ENCODE measurements around the gene RCSD1. TPM values are rescaled to one million over a fixed set of nuclear protein-coding genes. Genes with fewer than 3 reads are reported as not detected.

The RCSD1 gene
- total and polyA plus RNA-seq, 2 donors (not counting 3 experiments of a cell fraction or from before 2014, with no cell fraction given): 0.08 to 1.00 TPM

- Histone ChIP-seq H3K36me3 (ENCODE audit: control insufficient read depth in 2 of 2, extremely low read depth in 1 of 2, insufficient read depth in 2 of 2, low read length in 2 of 2) (no peaks in the 10 kb centered on the region), H3K4me2 (ENCODE audit: insufficient read depth, low read length) (no peak overlapping the region), H3K4me1 (ENCODE audit: control insufficient read depth, extremely low read depth, insufficient read depth, low read length) (no peaks in the 10 kb centered on the region), H2AFZ (ENCODE audit: low read depth, low read length) (no peak overlapping the region), H3K9me3 (replicated peaks; ENCODE audit: control insufficient read depth, insufficient read depth, low read length) (no peaks in the 10 kb centered on the region), H3K9me1 (replicated peaks; ENCODE audit: control insufficient read depth, extremely low read depth, insufficient read depth, low read length) (no peaks in the 10 kb centered on the region), H3K4me3 (replicated peaks in 1 of 3; ENCODE audit: insufficient read depth in 1 of 3, low read depth in 1 of 3, low read length in 3 of 3) (no peak overlapping the region), H4K20me1 (replicated peaks; ENCODE audit: control insufficient read depth, extremely low read depth, insufficient read depth, low read length) (no peaks in the 10 kb centered on the region), H3K27me3 (ENCODE audit: control insufficient read depth in 2 of 2, insufficient read depth in 2 of 2, low read length in 2 of 2) (peaks cover 37 to 40% of the 10 kb centered on the region in 2 experiments), H3K9ac (replicated peaks; ENCODE audit: extremely low read depth, insufficient read depth, low read length) (no peak overlapping the region), H3K79me2 (ENCODE audit: control insufficient read depth, insufficient read depth, low read length) (no peaks in the 10 kb centered on the region), H3K27ac (ENCODE audit: insufficient read depth, low read depth, low read length) (no peak overlapping the region)
- no peak for TF ChIP-seq GATA2 (IDR thresholded peaks at IDR 0.05; ENCODE audit: insufficient read depth, insufficient read length, low read depth, low read length)
- TF ChIP-seq EZH2 (IDR thresholded peaks at IDR 0.05; ENCODE audit: borderline replicate concordance, low read depth, low read length, severe bottlenecking): no peak
- TF ChIP-seq POLR2A (IDR thresholded peaks at IDR 0.05; ENCODE audit: low read depth, low read length): no peak
- ChIA-PET POLR2A (no interaction called here), CTCF (interaction anchor here (1.6 kb wide), 1 partner anchor 57 kb away, joined by 4 read pairs; no protein-coding TSS in a partner anchor)
- no peak for FAIRE-seq
- dilution Hi-C loops (cut with MboI; ENCODE audit: extremely low pct_ligation_motif_present, low sequenced_read_pairs) (no loop called here), intact Hi-C loops (cut with micrococcal nuclease) (no loop called here)
- no peak for DNase-seq (ENCODE audit: low read depth, low spot score)
- BruUV-seq (replicated peaks): no TSS peak
Measured at GRCh38 chr1:167631386-167631935, 1.4 kb downstream of the RCSD1 start.

GRCh38 chr1:167631936-167632614, 2.0 kb downstream of the RCSD1 start:
- H4K20me1 ChIP-seq (replicated peaks; ENCODE audit: control insufficient read depth, extremely low read depth, insufficient read depth, low read length): no peaks in the 10 kb centered on the region
- H3K27me3 ChIP-seq (ENCODE audit: control insufficient read depth in 2 of 2, insufficient read depth in 2 of 2, low read length in 2 of 2): peaks cover 37 to 40% of the 10 kb centered on the region in 2 experiments
- H3K79me2 ChIP-seq (ENCODE audit: control insufficient read depth, insufficient read depth, low read length): no peaks in the 10 kb centered on the region
- H3K36me3 ChIP-seq (ENCODE audit: control insufficient read depth in 2 of 2, extremely low read depth in 1 of 2, insufficient read depth in 2 of 2, low read length in 2 of 2): no peaks in the 10 kb centered on the region
- intact Hi-C loops (cut with micrococcal nuclease): no loop called here
- dilution Hi-C loops (cut with MboI; ENCODE audit: extremely low pct_ligation_motif_present, low sequenced_read_pairs): no loop called here
- no peak for FAIRE-seq
- H3K4me3 ChIP-seq (replicated peaks in 1 of 3; ENCODE audit: insufficient read depth in 1 of 3, low read depth in 1 of 3, low read length in 3 of 3): no peak overlapping the region
- H2AFZ ChIP-seq (ENCODE audit: low read depth, low read length): no peak overlapping the region
- H3K9ac ChIP-seq (replicated peaks; ENCODE audit: extremely low read depth, insufficient read depth, low read length): no peak overlapping the region
- no peak overlapping the region for H3K27ac ChIP-seq (ENCODE audit: insufficient read depth, low read depth, low read length)
- no peaks in the 10 kb centered on the region for H3K9me3 ChIP-seq (replicated peaks; ENCODE audit: control insufficient read depth, insufficient read depth, low read length)
- DNase-seq (ENCODE audit: low read depth, low spot score): no peak
- H3K4me1 ChIP-seq (ENCODE audit: control insufficient read depth, extremely low read depth, insufficient read depth, low read length): no peaks in the 10 kb centered on the region
- H3K4me2 ChIP-seq (ENCODE audit: insufficient read depth, low read length): no peak overlapping the region
- ChIA-PET POLR2A (no interaction called here), CTCF (interaction anchor here (1.6 kb wide), 1 partner anchor 56 kb away, joined by 4 read pairs; no protein-coding TSS in a partner anchor)
- BruUV-seq (replicated peaks): no TSS peak
- no peaks in the 10 kb centered on the region for H3K9me1 ChIP-seq (replicated peaks; ENCODE audit: control insufficient read depth, extremely low read depth, insufficient read depth, low read length)
- TF ChIP-seq CTCF (IDR thresholded peaks at IDR 0.05; ENCODE audit: extremely low read depth in 1 of 2, insufficient read depth in 1 of 2, low read depth in 1 of 2, low read length in 2 of 2): no peak
- TF ChIP-seq EZH2 (IDR thresholded peaks at IDR 0.05; ENCODE audit: borderline replicate concordance, low read depth, low read length, severe bottlenecking): no peak
- TF ChIP-seq JUN (IDR thresholded peaks at IDR 0.05; ENCODE audit: borderline replicate concordance, insufficient read depth, insufficient read length, low read depth): no peak
